ENCODE results near the gene GPC5.

GRCh38 chr13:92574499-92574898, 1176.1 kb downstream of the GPC5 start:
- no peak for TF ChIP-seq TAF1 (IDR thresholded peaks at IDR 0.05; ENCODE audit: borderline replicate concordance, insufficient read depth, low read length)
- TF ChIP-seq POLR2AphosphoS5 (IDR thresholded peaks at IDR 0.05; ENCODE audit: low read depth, low read length) = no peak
- TF ChIP-seq SIN3A (IDR thresholded peaks at IDR 0.05; ENCODE audit: borderline replicate concordance, insufficient read depth, low read length) = no peak
- no peak for TF ChIP-seq FOXP2 (optimal IDR thresholded peaks at IDR 0.05; ENCODE audit: borderline replicate concordance, extremely low read depth, extremely low read length, insufficient read depth)

All from PFSK-1 (cell line).